ENCODE data around the gene PLEKHA6.

DNA sequence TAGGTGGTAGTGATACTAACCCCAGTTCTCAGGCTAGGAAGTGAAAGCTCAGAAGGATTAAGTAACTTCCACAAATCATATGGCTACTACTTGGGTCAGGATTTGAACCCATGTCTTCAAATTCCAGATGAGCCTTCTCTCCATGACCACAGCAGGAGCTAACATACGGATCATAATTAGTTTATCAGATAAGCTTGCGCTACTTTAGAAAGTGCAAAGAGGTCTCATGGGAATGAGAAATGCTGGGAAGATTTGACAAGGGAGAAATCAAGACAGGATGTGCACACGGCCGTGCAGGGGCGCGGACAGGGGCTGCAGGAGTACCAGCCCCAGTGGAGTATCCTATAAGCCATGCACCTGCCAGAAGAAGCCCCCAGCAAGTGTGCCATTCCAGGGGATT is 5.2 kb downstream of the PLEKHA6 start:
- TF ChIP-seq, protein P1, sequence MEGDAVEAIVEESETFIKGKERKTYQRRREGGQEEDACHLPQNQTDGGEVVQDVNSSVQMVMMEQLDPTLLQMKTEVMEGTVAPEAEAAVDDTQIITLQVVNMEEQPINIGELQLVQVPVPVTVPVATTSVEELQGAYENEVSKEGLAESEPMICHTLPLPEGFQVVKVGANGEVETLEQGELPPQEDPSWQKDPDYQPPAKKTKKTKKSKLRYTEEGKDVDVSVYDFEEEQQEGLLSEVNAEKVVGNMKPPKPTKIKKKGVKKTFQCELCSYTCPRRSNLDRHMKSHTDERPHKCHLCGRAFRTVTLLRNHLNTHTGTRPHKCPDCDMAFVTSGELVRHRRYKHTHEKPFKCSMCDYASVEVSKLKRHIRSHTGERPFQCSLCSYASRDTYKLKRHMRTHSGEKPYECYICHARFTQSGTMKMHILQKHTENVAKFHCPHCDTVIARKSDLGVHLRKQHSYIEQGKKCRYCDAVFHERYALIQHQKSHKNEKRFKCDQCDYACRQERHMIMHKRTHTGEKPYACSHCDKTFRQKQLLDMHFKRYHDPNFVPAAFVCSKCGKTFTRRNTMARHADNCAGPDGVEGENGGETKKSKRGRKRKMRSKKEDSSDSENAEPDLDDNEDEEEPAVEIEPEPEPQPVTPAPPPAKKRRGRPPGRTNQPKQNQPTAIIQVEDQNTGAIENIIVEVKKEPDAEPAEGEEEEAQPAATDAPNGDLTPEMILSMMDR (IDR thresholded peaks at IDR 0.05; ENCODE audit: low read depth, low read length, poor library complexity, severe bottlenecking), result no peak
- TF ChIP-seq EZH2phosphoT487 (IDR thresholded peaks at IDR 0.05; ENCODE audit: borderline replicate concordance, low read length), result no peak

Measured in DOHH2 (cell line).